Head of caudate nucleus (tissue), 42 donors: ENCODE measurements around the gene INSL3.
"Not testable (repeated sequence)": the region's sequence is repeated elsewhere in the genome, so short reads cannot be mapped to it uniquely, and the experiment has no call there.

ENCODE experiments used
- DNase-seq, 42 donors: peaks; one replicate each; pipeline versions ENCODE4 v3.0.0 to v3.0.0-alpha.2; 2020 to 2021; ENCODE audit warnings: mixed read lengths in 7 of 42
- intact Hi-C: fragments of 100-400 bp; cut with DNase I; formaldehyde crosslinking; loops from one replicate; pipeline ENCODE4 v1.15.0; 2022

The INSL3 gene

DNA sequence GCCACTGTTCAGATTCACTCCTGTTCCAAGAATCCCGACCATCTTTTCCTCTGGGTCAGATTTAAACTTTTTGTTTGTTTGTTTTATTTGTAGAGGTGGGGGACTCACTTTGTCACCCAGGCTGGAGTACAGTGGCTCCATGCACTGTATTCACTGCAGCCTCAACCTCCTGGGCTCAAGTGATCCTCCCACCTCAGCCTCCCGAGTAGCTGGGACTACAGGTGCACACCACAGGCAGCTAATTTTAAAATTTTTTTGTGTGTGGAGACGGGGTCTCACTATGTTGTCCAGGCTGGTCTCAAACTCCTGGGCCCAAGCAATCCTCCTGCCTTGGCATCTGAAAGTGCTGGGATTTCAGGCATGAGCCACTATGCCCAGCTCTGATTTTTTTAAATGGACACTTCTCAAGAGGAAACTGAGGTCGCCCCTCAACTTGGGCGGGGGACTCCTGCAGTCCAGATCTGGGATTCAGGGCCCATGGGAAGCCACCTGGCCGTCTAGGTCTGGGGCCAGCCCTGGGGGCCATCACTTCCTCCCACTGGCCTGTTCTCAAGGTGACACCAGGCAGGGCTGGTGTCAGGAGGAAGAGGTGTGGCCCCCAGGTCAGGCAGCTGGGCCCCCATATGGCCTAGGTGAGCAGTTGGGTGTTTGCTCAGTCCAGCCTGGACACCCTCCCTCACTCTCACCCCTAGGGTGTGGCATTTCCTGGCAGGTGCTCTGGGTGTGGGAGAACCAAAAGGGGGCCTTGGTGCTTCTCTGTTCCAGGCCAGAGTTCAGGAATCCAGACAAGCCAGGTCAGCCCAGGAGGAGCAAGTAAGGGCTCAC lies 25.1 kb downstream of the INSL3 start:
- intact Hi-C loops = no loop called here
- DNase-seq = no peak

- intact Hi-C loops = no loop called here
- DNase-seq = no peak
These were observed 25.8 kb downstream of the INSL3 start for GRCh38 chr19:17795495-17795856.

DNA sequence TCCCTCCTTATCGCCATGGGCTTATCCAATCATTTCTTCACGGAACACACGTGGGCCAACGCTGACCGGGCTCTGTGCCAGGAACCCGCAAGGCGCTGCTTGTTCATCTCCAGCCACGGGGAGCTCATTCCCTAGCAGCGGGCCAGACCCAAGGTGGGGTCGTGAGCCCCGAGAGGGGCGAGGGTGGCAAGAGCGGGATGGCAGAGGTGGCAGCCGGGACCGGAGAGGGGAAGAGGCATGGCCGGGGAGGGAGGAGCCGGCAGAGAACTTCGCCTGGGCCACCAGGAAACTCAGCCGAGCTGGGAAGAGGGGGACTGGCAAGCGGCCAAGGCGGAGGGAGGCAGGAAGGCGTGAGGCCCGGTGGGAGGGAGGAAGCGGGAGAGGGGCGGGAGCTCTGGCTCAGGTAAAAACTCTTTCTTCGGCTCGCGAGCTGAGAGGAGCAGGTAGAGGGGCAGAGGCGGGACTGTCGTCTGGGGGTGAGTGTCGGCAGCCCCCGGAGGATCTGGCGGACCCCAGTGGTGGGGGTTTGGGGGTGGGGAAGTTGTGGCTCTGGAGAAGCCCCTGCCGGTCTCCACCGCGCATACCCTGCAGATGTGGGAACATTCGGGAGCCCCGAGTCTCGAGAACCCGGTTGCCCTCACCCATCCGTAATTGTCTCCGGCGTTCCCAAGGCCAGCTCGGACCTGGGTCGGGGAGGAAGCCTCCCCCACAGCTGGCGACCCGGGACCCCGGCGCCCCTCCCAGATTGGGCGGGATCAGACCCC lies 26.4 kb downstream of the INSL3 start, which contains the start of gene B3GNT3:
TSS of gene B3GNT3 (plus strand) at position 408 of the 764 bp plus-strand sequence. CDS start 12,670 bp downstream, outside the sequence.
- DNase-seq = peak in 6 of 42 donors; percentile 20 to 53 (median 30)
- intact Hi-C loops = no loop called here

GRCh38 chr19:17794412-17794730 lies 26.9 kb downstream of the INSL3 start:
- no peak for DNase-seq
- intact Hi-C loops = no loop called here

GRCh38 chr19:17790059-17790780 lies 31.1 kb downstream of the INSL3 start:
- DNase-seq = no peak
- intact Hi-C loops = no loop called here

- intact Hi-C loops = no loop called here
- no peak for DNase-seq
These were observed 32.7 kb downstream of the INSL3 start for GRCh38 chr19:17788632-17789031.

GRCh38 chr19:17787274-17787913 lies 33.9 kb downstream of the INSL3 start:
- intact Hi-C loops = no loop called here
- no peak for DNase-seq

DNA sequence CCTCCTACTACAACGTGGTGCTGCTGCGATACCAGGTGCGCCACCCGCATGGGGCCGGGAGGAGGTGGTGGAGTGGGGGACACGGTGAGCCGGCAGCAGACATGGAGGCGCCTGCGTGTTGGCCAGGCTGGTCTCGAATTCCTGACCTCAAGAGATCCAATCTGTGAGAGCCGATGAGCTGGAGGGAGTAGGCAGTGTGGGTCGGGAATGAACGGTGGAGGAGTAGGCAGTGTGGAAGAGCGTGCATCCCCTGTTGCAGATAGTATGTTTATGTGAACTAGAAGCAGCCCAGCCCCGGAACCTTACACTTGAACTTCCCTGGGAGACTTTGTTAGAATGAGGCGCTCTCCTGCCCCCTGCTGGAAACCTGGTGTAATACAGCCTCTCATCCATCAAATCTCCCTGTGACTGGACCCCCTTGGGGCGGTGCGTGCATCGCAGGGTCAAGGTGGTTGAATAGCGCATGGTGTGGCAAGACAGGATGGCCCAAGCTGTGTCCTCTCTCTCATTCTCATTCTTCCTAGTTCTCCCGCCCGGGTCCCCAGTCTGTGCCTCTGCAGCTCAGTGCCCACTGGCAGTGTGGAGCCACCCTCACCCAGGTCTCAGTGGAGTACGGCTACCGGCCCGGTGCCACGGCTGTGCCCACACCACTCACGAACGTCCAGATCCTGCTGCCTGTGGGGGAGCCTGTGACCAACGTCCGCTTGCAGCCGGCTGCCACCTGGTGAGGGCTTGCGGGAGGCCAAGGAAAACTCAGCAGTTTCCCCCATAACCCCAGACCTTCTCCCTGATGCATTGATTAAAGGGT lies 36.9 kb downstream of the INSL3 start:
- intact Hi-C loops = loop anchor here (5.0 kb wide), 1 partner anchor 82 kb away; no protein-coding TSS in a partner anchor
- DNase-seq = peak; percentile 58 to 90 (median 80)

DNA sequence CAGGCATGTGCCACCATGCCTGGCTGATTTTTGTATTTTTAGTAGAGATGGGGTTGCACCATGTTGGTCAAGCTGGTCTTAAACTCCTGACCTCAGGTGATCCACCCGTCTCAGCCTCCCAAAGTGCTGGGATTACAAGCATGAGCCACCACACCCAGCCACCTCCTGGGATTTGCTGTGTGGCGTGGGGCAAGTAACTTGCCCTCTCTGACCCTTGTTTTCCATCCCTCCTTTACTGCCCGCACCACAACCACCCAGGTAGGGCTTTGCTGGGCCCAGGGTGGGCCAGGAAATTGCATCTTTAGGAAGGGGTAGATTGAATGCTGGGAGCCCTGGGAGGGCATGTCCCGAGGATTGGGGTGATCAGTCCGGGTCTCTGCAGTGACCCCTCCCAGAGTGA lies 37.6 kb downstream of the INSL3 start:
- not testable (repeated sequence) for DNase-seq
- intact Hi-C loops = loop anchor here (5.0 kb wide), 1 partner anchor 81 kb away; no protein-coding TSS in a partner anchor

- DNase-seq = no peak
- intact Hi-C loops = loop anchor here (5.0 kb wide), 1 partner anchor 78 kb away; no protein-coding TSS in a partner anchor
These were observed 40.5 kb downstream of the INSL3 start for GRCh38 chr19:17780781-17781180.

DNA sequence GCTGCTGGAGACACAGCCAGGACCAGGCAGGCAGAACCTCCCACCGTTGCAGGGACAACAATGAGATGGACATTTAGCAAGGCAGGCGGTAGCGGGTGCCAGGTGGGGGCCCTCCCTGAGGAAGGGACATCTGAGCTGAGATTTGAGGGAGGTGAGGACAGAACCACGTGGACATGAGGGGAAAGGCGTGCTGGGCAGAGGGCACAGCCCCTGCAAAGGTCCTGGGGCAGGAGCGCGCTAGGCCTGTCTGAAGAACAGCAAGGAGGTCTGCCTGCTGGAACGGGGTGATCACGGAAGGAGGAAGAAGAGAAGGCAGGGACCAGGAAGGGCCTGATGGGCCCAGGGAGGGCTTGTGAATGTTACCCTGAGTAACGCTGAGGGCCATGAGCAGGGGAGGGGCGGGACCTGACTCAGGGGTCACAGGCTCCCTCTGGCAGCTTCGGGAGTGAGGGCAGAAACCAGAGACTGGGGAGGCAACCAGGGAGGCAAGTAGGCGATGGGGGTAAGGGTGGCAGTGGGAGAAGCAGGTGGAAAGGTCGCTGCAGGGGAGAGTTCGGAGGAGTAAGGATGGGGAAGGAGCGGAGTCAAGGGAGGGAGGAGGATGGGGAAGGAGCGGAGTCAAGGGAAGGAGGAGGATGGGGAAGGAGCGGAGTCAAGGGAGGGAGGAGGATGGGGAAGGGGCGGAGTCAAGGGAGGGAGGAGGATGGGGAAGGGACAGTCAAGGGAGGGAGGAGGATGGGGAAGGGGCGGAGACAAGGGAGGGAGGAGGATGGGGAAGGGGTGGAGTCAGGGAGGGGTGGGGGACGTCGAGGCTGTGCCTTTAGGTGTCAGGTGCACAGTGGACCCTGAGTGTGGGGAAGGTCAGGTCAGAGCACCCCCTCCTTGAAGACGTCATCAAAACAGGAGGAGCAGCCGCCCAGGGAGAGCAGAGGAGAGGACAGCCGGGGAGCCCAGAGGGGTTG lies 42.1 kb downstream of the INSL3 start:
- peak in 38 of 42 donors; percentile 16 to 84 (median 58) for DNase-seq
- intact Hi-C loops = no loop called here

GRCh38 chr19:17778251-17778967 lies 42.9 kb downstream of the INSL3 start:
- peak in 20 of 42 donors; percentile 18 to 74 (median 45) for DNase-seq

GRCh38 chr19:17777840-17778239 lies 43.5 kb downstream of the INSL3 start:
- intact Hi-C loops, DNase-seq: not testable (repeated sequence)

More at GRCh38 chr19:17778251-17778967, 42.9 kb downstream of the INSL3 start:
- intact Hi-C loops = no loop called here

- no peak for DNase-seq
- intact Hi-C loops = loop anchor here (2.0 kb wide), 1 partner anchor 41 kb away; no protein-coding TSS in a partner anchor
These were observed 45.1 kb downstream of the INSL3 start for GRCh38 chr19:17775991-17776803.

- DNase-seq = peak in 22 of 42 donors; percentile 7 to 73 (median 45)
- intact Hi-C loops = loop anchor here (2.0 kb wide), 1 partner anchor 41 kb away; no protein-coding TSS in a partner anchor
These were observed 45.9 kb downstream of the INSL3 start for GRCh38 chr19:17775245-17775927.
